Neural progenitor cell (in vitro differentiated cells): ENCODE measurements around the gene PPP1CC.

Experiments used
- EZH2 ChIP-seq: fragments of 200-600 bp; sonication (generic); IDR thresholded peaks from 2 replicates; pipeline ENCODE4 v1.6.1; 2017; ENCODE audit warnings: antibody characterized with exemption, mild to moderate bottlenecking, moderate library complexity
- EZH2phosphoT487 ChIP-seq: fragments of 200-600 bp; sonication (generic); IDR thresholded peaks from 2 replicates; pipeline ENCODE4 v1.6.1; 2017; ENCODE audit warnings: antibody characterized with exemption
- TF ChIP-seq, protein P1 (sequence below): fragments of 200-600 bp; sonication (generic); IDR thresholded peaks from 2 replicates; pipeline ENCODE4 v1.5.1; 2017; ENCODE audit warnings: antibody characterized with exemption, mild to moderate bottlenecking

DNA sequence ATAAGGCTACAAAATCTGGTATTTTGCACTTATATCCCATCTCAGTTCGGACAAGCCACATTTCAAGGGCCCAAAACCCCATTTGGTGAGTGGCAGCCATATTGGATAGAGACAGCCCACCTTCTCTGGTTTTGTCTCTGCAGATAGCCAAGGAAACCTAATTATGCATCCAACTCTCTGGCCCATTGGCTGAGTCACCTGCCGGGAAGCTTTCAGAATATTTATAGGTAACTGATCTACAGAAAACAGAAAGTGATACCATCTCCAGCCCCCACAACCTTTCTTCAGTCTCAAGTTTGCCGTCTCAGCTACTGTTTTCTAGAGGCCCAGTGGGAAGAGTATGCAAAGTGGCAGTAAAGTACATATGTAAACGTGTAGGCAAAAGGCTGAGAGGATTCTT lies 33.7 kb upstream of the PPP1CC start:
- TF ChIP-seq EZH2phosphoT487 (no peak), EZH2 (no peak)
- TF ChIP-seq, protein P1, sequence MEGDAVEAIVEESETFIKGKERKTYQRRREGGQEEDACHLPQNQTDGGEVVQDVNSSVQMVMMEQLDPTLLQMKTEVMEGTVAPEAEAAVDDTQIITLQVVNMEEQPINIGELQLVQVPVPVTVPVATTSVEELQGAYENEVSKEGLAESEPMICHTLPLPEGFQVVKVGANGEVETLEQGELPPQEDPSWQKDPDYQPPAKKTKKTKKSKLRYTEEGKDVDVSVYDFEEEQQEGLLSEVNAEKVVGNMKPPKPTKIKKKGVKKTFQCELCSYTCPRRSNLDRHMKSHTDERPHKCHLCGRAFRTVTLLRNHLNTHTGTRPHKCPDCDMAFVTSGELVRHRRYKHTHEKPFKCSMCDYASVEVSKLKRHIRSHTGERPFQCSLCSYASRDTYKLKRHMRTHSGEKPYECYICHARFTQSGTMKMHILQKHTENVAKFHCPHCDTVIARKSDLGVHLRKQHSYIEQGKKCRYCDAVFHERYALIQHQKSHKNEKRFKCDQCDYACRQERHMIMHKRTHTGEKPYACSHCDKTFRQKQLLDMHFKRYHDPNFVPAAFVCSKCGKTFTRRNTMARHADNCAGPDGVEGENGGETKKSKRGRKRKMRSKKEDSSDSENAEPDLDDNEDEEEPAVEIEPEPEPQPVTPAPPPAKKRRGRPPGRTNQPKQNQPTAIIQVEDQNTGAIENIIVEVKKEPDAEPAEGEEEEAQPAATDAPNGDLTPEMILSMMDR, result no peak
